ENCODE results near the gene CALHM4.

The CALHM4 gene

GRCh38 chr6:116553451-116553850 is at the start of gene CALHM4:
Gene CALHM4 (plus strand): TSS chr6:116553751. CDS start chr6:116553794, 43 bp downstream.
- no peak for DNase-seq

GRCh38 chr6:116507324-116507723 is 46.2 kb upstream of the CALHM4 start:
- no peak for DNase-seq

DNA sequence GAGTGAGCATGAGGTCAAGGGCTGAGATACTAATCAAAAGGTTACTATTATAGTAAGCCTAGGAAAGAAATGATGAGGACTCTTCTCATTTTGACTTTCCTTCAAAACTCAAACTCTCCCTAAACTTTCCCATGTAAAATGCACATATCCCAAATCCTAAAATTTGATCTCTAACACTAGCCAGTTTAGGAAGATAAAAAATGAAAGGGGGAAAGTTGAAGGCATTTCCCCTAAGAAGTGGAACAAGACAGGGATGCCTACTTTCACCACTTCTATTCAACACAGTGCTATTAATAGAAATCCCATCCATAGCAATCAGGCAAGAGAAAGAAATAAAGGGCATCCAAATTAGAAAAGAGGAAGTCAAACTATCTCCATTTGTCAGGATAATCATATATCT is 45.0 kb upstream of the CALHM4 start:
- DNase-seq = no peak

DNA sequence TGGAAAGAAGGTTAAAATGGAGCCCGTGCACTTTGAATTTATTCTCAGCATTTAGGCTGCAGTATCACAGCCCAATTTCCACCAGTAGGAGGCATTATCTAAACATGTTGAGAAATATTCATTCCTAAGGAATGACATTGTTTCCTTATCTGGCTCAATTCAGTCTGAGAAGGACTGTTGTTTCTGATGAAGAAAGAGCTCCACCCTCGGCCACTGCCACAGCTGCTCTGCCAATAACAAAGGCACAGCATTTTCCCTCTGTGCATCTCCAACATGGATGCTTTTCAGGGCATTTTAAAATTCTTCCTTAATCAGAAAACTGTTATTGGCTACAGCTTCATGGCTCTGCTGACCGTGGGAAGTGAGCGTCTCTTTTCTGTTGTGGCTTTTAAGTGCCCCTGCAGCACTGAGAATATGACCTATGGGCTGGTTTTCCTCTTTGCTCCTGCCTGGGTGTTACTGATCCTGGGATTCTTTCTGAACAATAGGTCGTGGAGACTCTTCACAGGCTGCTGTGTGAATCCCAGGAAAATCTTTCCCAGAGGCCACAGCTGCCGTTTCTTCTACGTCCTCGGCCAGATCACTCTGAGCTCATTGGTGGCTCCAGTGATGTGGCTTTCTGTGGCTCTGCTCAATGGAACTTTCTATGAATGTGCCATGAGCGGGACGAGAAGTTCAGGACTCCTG is 42.0 kb upstream of the CALHM4 start, which contains the start of gene CALHM5:
TSS of gene CALHM5 (plus strand) at position 216 of the 687 bp plus-strand sequence. CDS start at position 274, 58 bp downstream.
- DNase-seq = no peak

DNA sequence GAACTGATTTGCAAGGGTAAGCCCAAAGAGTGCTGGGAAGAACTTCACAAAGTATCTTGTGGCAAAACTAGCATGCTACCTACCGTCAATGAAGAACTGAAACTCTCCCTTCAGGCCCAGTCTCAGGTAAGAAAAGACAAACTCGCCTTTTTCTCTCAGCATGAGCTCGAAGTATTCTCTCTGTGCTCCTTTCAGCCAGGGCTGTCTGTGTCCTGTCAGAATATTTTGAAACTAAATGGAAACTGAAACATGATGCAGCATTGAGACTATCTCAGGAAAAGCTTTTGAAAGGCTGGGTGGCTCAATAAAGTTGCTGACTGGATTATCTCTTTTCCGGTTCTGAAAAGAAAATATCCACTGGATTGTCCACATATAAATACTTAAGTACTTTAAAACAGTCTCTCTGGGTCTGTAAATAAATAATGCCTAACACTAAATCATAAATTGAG is 41.4 kb upstream of the CALHM4 start:
- DNase-seq = no peak

DNA sequence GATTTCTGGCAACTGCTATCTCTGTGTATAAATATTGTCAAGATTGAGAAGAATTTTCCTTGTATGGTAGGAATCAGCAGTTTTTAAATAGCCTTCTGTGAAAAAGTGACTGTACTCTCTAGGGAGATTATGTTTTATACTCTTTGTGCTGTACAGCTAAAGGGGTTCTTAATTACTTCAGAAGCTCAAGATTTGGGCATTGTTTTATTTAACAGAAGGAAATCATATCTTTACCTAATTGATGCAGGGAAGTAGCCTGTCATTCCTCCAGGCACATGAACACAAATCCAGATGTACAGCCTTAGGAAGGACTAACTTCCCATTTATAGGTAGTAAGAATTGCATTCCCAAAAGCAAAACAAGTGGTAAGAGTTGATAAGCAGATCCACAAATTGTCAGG is 40.8 kb upstream of the CALHM4 start:
- DNase-seq = no peak

GRCh38 chr6:116513224-116513875 is 40.2 kb upstream of the CALHM4 start:
- DNase-seq = no peak

DNA sequence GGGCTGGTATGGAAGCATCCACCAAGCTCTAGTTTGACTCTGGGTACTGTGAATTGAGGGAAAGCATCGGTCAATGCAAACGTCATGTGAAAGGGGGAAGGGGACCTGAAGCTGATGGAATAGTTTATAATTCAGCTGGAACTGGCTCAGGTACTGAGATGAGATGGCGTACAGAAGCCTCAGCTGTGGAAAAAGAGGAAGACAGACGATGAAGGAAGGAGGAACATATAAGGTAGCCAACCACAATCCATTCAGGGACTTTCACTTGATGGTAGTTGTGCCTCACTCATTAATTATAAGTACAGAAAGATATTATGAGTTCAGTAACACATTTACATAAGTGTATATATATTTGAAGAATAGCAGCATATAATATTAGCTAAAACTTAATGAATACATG is 39.4 kb upstream of the CALHM4 start:
- no peak for DNase-seq

GRCh38 chr6:116515141-116515540 is 38.4 kb upstream of the CALHM4 start:
- no peak for DNase-seq

DNA sequence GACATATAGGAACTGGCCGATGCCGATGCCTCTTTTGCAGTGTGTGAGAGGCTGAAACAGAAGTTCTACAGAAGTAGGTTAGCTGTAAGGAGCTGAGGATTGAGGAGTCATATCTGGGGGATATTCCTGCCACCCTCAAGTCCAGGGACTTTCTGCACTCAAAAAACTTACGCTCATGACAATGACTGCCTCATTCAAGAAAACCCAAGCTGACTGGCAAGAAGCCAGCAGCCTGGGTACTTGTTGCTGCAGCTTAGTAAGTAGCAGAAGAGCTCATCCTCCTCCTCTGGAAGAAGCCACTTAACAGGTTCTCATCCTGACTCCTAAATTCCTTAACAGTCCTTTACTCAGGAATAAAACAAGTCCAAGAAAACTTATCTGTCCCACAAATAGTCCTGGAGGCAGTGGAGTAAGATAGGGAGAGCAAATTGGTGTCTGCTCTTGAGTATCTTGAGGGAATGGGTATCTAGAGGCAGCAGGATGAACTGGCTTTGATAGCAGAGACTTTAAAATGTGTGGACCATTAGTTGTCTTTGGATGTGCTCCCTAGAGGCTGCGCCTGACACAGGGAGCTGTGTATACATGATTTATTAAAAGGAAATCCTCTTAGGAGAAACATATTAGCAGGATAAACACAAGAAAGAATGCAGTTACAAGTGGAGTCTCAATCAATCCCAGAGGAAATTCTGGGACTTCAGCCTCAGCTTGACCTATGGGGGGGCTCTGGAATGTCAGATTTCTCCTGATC is 34.8 kb upstream of the CALHM4 start:
- DNase-seq = no peak

GRCh38 chr6:116522896-116523295 is 30.7 kb upstream of the CALHM4 start:
- DNase-seq = no peak

DNA sequence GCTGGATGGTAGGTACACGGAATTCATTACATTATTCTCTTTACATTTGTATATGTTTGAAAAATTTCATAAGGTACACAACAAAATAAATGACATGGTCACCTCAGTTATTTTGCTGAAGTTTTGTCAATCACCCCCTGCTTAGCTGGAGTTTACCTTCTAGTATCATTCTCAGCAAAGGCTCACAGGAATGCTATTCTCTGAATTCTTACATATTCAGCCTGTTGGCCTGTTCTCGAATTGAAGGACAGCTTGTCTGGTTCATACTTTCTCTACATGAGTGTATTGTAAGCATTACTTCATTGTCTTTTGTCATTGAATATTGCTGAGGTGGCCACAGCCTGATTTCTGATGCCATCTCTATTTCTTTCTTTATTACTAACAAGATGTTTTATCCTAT is 29.3 kb upstream of the CALHM4 start:
- no peak for DNase-seq

- no peak for DNase-seq
Observed at GRCh38 chr6:116528133-116528532, 25.4 kb upstream of the CALHM4 start.

DNA sequence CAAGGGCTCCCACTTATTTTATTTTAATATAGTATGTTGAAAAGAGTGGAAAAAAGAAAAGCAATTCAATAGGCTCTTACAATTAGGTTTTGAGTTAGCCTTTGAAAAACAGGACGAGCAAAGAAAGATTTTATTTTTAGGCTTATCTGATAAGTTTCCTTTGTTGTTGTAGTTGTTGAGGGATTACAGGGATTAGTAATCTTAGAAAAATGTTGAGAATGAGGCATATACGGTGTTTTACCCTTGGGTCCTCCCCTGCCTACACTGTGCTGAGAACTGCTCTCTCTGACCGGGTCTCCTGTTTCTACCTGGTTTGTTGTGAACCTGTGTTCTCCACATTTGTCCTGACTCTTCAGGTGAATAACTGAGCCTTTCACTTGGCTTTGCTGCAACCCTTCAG is 24.8 kb upstream of the CALHM4 start:
- no peak for DNase-seq

- DNase-seq = no peak
Observed at GRCh38 chr6:116529466-116530290, 23.9 kb upstream of the CALHM4 start.

GRCh38 chr6:116530436-116530835 is 23.1 kb upstream of the CALHM4 start:
- DNase-seq = no peak

GRCh38 chr6:116531675-116532570 is 21.6 kb upstream of the CALHM4 start:
- peak; percentile 59 for DNase-seq

DNA sequence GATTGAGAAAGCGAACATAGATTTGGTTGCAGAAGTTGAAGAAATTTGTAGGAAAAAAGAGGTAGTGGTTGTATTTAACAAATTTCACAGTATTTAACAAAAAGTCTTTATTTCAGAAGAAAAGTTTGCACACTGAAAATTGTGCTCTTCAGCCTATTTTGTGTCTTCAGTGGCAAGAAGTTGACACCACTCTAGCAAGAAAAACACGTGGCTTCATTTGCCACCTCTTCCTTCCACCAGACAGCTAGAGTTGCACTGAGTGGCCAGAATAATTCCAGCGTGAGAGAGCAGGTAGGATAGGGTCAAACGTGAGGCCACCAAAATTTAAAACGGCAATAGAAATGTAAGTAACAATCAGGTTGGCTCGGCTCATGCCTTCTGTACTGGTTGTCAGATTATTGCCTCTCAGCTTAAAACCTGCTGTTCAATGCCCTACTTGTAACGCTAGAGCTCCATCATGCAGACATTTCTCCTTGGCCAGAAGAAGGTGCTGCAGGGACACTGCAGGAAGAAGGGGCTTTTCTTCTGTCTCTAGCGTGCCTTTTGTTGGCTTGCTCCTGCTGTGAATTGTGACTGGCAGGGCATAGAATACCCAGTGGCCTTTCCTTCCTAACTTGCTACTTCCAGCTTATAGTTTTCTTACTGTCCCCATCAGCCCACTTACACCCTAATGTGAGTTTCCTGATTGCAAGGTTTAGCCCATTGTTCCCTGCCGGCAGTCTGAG is 20.2 kb upstream of the CALHM4 start:
- DNase-seq = no peak

DNA sequence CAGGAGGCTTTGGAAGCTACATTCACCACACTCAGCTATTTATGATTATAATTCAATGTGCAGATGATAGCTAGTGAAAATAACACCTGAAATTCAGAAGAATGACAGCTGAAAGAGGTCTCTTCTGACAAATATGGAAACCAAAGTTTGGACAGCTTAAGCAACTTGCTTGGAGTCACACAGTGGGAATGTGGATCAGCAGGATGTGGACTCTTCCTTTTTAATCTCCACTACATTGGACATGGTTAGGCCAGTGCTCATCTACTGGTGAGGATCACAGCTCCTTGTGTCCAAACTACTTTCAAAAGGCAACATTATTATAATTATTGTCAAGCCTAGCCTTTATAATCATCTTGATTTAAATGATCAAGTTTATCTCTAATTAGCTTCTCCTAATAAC is 18.4 kb upstream of the CALHM4 start:
- DNase-seq = no peak

DNA sequence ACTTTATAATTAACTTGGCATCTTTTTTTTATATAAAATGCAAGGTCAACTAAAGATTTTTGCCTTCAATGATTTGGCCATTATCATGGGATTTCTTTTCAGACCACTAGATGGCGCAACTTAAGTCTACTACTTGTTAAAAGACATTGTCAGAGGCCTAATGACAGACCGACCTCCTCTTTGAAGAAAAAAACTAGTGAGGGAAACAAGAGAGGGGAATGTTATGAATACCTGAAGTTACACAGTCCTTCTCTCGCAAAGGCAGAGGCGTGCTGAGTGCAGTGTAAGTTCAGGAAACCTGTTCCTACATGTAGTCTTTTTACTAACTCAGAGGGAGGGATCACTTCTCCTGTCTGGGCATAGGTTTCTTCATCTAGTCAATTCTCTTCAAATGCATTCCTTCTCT is 17.3 kb upstream of the CALHM4 start:
- no peak for DNase-seq

- DNase-seq = no peak
Observed at GRCh38 chr6:116542426-116542825, 11.1 kb upstream of the CALHM4 start.
